ENCODE results near the gene ITGB3.

The ITGB3 gene

GRCh38 chr17:47304186-47304585 lies 50.6 kb downstream of the ITGB3 start:
- no peak for DNase-seq

GRCh38 chr17:47305302-47305923 lies 51.8 kb downstream of the ITGB3 start:
- no peak for DNase-seq

- no peak for DNase-seq
Measured at GRCh38 chr17:47310186-47310733, 56.6 kb downstream of the ITGB3 start.

GRCh38 chr17:47311420-47311819 lies 57.8 kb downstream of the ITGB3 start:
- DNase-seq, result no peak

GRCh38 chr17:47315451-47316266 lies 62.0 kb downstream of the ITGB3 start:
- peak; percentile 9 to 28 for DNase-seq

GRCh38 chr17:47316311-47316710 lies 62.7 kb downstream of the ITGB3 start:
- no peak for DNase-seq

GRCh38 chr17:47317119-47317518 lies 63.5 kb downstream of the ITGB3 start:
- no peak for DNase-seq

- no peak for DNase-seq
Measured at GRCh38 chr17:47318197-47318918, 64.7 kb downstream of the ITGB3 start.

GRCh38 chr17:47320879-47321502 lies 67.4 kb downstream of the ITGB3 start:
- DNase-seq, result no peak

GRCh38 chr17:47323382-47324223 lies 70.0 kb downstream of the ITGB3 start, which contains the start of gene EFCAB13:
Gene EFCAB13 (plus strand): TSS chr17:47323955. CDS start chr17:47328354, 4,399 bp downstream.
- DNase-seq, result peak; percentile 76 to 82

- DNase-seq, result peak; percentile 51 to 54
Measured at GRCh38 chr17:47324224-47325020, 70.8 kb downstream of the ITGB3 start.

- no peak for DNase-seq
Measured at GRCh38 chr17:47325176-47325575, 71.5 kb downstream of the ITGB3 start.

- DNase-seq, result no peak
Measured at GRCh38 chr17:47330548-47330947, 76.9 kb downstream of the ITGB3 start.

GRCh38 chr17:47332287-47332686 lies 78.7 kb downstream of the ITGB3 start:
- no peak for DNase-seq

GRCh38 chr17:47335101-47335936 lies 81.7 kb downstream of the ITGB3 start:
- no peak for DNase-seq

GRCh38 chr17:47338026-47338425 lies 84.4 kb downstream of the ITGB3 start:
- no peak for DNase-seq

- no peak for DNase-seq
Measured at GRCh38 chr17:47352848-47353247, 99.2 kb downstream of the ITGB3 start.

GRCh38 chr17:47358652-47359051 lies 105.0 kb downstream of the ITGB3 start:
- no peak for DNase-seq

Measured in stimulated activated CD4-positive, alpha-beta T cell treated with anti-CD3 and anti-CD28 coated beads, Interleukin-2, amount 100 ng/mL, for 24 hours (primary cell).